SU-DHL-6 (cell line): Measurements from ENCODE around the gene GCDH.

Experiments
- EZH2phosphoT487 ChIP-seq: fragments of 200-600 bp; sonication (generic), shearing (Covaris generic); conservative IDR thresholded peaks from 2 replicates; pipeline ENCODE4 v1.6.1; 2018; ENCODE audit warnings: mild to moderate bottlenecking, antibody characterized with exemption, low read length, moderate library complexity, mixed read lengths
- TF ChIP-seq, protein P1 (sequence below): fragments of 200-600 bp; sonication (generic); IDR thresholded peaks from one replicate; pipeline ENCODE4 v1.5.1; 2017; ENCODE audit warnings: antibody characterized with exemption, mild to moderate bottlenecking, low read length, moderate library complexity; ENCODE audit not compliant: insufficient read depth, poor library complexity, severe bottlenecking

DNA sequence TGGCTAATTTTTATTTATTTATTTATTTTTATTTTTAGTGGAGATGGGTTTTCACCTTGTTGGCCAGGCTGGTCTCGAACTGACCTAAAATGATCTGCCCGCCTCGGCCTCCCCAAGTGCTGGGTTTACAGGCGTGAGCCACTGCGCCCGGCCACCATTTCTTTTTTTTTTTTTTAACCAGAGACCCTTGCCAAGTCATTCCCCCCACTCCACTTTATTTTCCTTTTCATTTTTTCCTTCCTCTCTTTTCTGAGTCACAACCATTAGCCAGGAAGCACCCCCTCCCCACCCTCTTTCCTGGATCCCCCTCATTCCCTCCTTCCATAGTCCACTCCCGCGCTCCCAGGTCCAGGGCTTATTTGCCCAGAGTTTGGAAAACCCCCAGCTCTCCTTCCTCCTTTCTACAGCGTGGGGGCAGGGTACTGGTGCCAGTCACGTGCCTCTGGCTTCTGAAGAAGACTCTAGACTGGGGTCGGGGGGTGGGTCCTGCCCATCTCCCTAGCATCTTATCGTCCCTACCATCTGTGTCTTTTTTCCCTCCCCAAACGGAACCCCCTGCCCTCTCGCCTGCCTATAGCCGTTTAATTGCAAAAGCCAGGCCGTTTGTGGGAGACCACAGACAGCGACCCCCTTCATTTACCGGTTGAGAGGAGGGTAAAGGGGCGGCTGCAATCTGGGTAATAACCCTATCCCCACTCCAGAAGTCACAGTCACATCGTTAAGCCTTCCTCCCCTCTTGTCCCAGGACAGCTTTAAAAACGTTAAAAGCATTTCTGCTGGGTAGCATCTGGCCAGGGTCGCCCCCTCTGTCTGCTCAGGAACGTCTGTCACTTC, 46.4 kb downstream of the GCDH start:
- TF ChIP-seq, protein P1, sequence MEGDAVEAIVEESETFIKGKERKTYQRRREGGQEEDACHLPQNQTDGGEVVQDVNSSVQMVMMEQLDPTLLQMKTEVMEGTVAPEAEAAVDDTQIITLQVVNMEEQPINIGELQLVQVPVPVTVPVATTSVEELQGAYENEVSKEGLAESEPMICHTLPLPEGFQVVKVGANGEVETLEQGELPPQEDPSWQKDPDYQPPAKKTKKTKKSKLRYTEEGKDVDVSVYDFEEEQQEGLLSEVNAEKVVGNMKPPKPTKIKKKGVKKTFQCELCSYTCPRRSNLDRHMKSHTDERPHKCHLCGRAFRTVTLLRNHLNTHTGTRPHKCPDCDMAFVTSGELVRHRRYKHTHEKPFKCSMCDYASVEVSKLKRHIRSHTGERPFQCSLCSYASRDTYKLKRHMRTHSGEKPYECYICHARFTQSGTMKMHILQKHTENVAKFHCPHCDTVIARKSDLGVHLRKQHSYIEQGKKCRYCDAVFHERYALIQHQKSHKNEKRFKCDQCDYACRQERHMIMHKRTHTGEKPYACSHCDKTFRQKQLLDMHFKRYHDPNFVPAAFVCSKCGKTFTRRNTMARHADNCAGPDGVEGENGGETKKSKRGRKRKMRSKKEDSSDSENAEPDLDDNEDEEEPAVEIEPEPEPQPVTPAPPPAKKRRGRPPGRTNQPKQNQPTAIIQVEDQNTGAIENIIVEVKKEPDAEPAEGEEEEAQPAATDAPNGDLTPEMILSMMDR, result no peak
- no peak for TF ChIP-seq EZH2phosphoT487
